Tibial nerve (tissue), 4 donors: ENCODE results near the gene SGK1. TPM values are rescaled to one million over a fixed set of nuclear protein-coding genes. Genes with fewer than 3 reads are reported as not detected.
A peak's percentile ranks its signal among the peaks of the same experiment; 100 is the strongest.
"Not testable (repeated sequence)": the region's sequence is repeated elsewhere in the genome, so short reads cannot be mapped to it uniquely, and the experiment has no call there.

Experiments
- DNase-seq, 2 donors: peaks; one replicate each; pipeline ENCODE4 v3.0.0-alpha.2; 2019; ENCODE audit warnings: low spot score in 2 of 2
- H3K27ac ChIP-seq, 4 donors: fragments of 200-600 bp; sonication (generic) in 3 of 4; one replicate each; pipeline ENCODE4 v1.5.1; 2017 to 2019; ENCODE audit warnings: mild to moderate bottlenecking in 1 of 4
- H3K27me3 ChIP-seq, 2 donors: fragments of 200-600 bp; sonication (generic) in 1 of 2; one replicate each; pipeline versions ENCODE4 v1.5.1 to v1.6.0; 2017 to 2019
- H3K36me3 ChIP-seq, 3 donors: fragments of 200-600 bp; sonication (generic); one replicate each; pipeline ENCODE4 v1.5.1; 2018 to 2019
- H3K4me1 ChIP-seq, 4 donors: fragments of 200-600 bp; sonication (generic) in 3 of 4; one replicate each; pipeline ENCODE4 v1.5.1; 2017 to 2019
- H3K4me3 ChIP-seq, 4 donors: fragments of 200-600 bp; sonication (generic) in 3 of 4; one replicate each; pipeline ENCODE4 v1.5.1; 2017 to 2019; ENCODE audit warnings: mild to moderate bottlenecking in 1 of 4, moderate library complexity in 1 of 4
- H3K9me3 ChIP-seq, 4 donors: fragments of 200-600 bp; sonication (generic) in 3 of 4; one replicate each; pipeline ENCODE4 v1.5.1; 2017 to 2019
- EP300 ChIP-seq, 2 donors: sonication (generic); formaldehyde crosslinking; IDR thresholded peaks; one replicate each; pipeline ENCODE4 v1.6.1; 2017; ENCODE audit warnings: antibody characterized with exemption in 2 of 2, mild to moderate bottlenecking in 1 of 2
- POLR2A ChIP-seq, 2 donors: fragments of 450-650 bp; IDR thresholded peaks; one replicate each; pipeline ENCODE4 v1.6.1; 2017; ENCODE audit warnings: antibody characterized with exemption in 2 of 2, mild to moderate bottlenecking in 2 of 2, moderate library complexity in 2 of 2
- WGBS, 2 donors: methylation state at CpG; one replicate each; pipeline ENCODE4 v1.1.5; 2018; 5-methylcytosine and 5-hydroxymethylcytosine counted together
- total RNA-seq, 4 donors: library from RNA; depleted of rRNA; stranded (reverse); fragments of >200 nt; gene quantifications; one replicate each; pipeline ENCODE4 v1.1.0, GENCODE V29; 2016
- TF ChIP-seq, protein P1 (sequence below), 5 experiments: fragments of 200-600 bp in 3 of 5; fragments of 450-650 bp in 2 of 5; sonication (generic) in 3 of 5; IDR thresholded peaks; one replicate each; pipeline ENCODE4 v1.5.1; 2016 to 2019; ENCODE audit warnings: antibody characterized with exemption in 5 of 5, mild to moderate bottlenecking in 3 of 5, moderate library complexity in 2 of 5

SGK1 gene
- total RNA-seq, 4 donors from 2014 or later: 103 to 127 (median 116) TPM

DNA sequence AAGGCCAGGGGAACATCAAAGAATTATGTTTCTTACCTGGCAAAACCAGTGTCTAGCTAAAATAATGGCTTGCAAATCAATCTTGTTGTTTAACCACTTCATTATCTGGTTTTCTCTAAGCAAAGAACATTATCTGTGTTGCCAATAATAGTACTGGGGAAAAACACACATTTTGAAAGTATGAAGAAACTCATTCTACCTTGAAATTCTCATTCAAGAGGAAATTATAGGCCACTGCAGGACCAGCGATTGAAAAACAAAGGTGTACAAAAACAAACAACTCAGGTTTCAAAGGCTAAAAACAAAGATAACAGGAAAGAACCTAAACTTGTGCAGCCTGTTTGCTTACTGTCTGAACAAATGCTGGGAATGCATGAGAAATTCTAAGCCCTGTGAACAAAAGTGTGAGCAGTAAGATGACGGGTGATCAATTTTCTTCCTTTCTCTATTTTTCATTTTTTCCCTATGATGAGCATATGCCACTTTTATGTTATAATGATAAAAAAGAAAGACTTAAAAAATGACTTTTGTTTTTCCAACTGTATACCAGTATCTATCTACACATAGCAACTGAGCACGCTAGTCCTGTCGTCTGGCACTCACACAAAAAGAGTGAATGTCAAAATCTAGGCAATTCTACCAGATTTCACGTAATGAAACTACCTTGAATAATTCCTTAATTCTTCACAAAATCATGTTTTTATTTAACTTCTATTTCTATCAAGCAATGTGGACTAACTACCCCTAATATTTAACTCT is 117.9 kb downstream of the SGK1 start:
- TF ChIP-seq, protein P1, sequence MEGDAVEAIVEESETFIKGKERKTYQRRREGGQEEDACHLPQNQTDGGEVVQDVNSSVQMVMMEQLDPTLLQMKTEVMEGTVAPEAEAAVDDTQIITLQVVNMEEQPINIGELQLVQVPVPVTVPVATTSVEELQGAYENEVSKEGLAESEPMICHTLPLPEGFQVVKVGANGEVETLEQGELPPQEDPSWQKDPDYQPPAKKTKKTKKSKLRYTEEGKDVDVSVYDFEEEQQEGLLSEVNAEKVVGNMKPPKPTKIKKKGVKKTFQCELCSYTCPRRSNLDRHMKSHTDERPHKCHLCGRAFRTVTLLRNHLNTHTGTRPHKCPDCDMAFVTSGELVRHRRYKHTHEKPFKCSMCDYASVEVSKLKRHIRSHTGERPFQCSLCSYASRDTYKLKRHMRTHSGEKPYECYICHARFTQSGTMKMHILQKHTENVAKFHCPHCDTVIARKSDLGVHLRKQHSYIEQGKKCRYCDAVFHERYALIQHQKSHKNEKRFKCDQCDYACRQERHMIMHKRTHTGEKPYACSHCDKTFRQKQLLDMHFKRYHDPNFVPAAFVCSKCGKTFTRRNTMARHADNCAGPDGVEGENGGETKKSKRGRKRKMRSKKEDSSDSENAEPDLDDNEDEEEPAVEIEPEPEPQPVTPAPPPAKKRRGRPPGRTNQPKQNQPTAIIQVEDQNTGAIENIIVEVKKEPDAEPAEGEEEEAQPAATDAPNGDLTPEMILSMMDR (IDR thresholded peaks at IDR 0.05): no peak
- TF ChIP-seq EP300 (IDR thresholded peaks at IDR 0.05) (no peak), POLR2A (IDR thresholded peaks at IDR 0.05) (no peak)

DNA sequence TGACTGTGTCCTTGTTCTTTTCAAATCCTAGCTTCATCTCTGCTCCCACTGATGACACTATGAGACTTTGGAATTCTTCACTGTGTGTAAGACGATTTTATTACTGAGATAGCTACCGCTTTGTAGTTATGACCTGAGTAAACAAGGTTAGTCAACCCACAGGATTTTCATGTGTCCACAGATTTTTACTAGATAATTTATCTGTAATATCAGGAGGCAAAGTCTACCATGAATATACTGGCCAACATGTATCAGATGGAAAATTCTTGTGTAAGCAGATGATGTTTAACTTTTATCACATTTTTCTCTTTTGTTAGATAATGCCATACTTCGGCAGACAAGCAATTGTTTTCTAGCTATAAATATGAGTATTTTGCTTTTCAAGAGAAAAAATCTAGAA is 119.8 kb downstream of the SGK1 start:
- DNase-seq: no peak
- WGBS, 2 donors: 89 to 95% methylated on average over 3 of the region's 3 CpGs

More for the DNA sequence above, 117.9 kb downstream of the SGK1 start:
- Histone ChIP-seq H3K36me3 (peaks cover 0 to 6% (median 0%) of the 10 kb centered on the region in 3 donors), H3K27ac (no peak overlapping the region), H3K9me3 (peaks cover 0 to 9% (median 3%) of the 10 kb centered on the region in 4 donors), H3K27me3 (no peaks in the 10 kb centered on the region), H3K4me3 (no peak overlapping the region), H3K4me1 (peaks cover 0 to 8% (median 4%) of the 10 kb centered on the region in 4 donors)
- DNase-seq: no peak
- 86 to 88% methylated on average over 5 of the region's 5 CpGs for WGBS, 2 donors

DNA sequence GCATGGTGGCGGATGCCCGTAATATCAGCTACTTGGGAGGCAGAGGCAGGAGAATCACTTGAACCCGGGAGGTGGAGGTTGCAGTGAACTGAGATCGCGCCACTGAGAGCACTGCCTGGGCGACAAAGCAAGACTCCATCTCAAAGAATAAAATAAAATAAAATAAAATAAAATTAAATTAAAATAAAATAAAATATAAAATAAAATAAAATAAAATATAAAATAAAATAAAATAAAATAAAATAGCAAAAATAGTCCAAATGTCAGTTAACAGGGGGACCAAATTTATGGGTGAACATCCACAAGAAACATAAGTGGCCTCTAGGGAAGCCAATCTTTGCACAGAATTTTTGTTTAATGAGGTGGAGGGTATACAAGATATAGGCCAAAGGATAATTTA is 120.2 kb downstream of the SGK1 start:
- peaks cover 0 to 14% (median 5%) of the 10 kb centered on the region in 4 donors for H3K4me1 ChIP-seq
- not testable (repeated sequence) for H3K36me3 ChIP-seq, H3K27me3 ChIP-seq, H3K9me3 ChIP-seq, H3K4me3 ChIP-seq, DNase-seq, H3K27ac ChIP-seq
- 99% methylated on average over 6 of the region's 6 CpGs for WGBS, 2 donors

More for the DNA sequence above, 119.8 kb downstream of the SGK1 start:
- TF ChIP-seq POLR2A (IDR thresholded peaks at IDR 0.05): no peak
- TF ChIP-seq, protein P1 (IDR thresholded peaks at IDR 0.05): no peak
- TF ChIP-seq EP300 (IDR thresholded peaks at IDR 0.05): no peak
- no peak overlapping the region for H3K4me3 ChIP-seq
- H3K27ac ChIP-seq: no peak overlapping the region
- H3K27me3 ChIP-seq: no peaks in the 10 kb centered on the region
- H3K36me3 ChIP-seq: no peaks in the 10 kb centered on the region
- H3K9me3 ChIP-seq: peaks cover 0 to 2% (median 0%) of the 10 kb centered on the region in 4 donors
- H3K4me1 ChIP-seq: peaks cover 0 to 14% (median 5%) of the 10 kb centered on the region in 4 donors

DNA sequence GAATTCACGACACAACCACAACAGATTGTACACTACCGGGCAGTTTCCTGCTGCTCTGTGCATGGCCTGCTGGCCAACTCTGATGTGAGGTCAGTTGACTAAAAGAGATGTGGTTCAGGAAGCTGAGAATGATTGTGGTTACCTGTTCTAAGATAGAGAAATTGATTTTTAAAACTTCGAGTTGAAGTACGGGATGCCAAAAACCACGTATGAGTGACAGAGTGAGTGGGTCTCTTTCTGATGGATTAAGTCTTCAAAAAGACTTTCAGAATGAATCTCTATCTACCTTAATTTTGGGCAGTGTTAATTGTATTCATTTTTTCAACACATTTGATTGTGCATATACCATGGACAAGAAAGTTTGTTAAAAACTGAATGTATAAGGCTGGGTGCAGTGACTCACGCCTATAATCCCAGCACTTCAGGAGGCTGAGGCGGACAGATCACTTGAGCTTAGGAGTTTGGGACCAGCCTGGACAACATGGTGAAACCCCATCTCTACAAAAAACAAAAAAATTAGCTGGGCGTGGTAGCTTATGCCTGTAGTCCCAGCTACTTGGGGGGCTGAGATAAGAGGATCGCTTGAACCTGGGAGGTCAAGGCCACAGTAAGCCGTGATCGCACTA is 121.2 kb downstream of the SGK1 start:
- Histone ChIP-seq H3K4me3 (no peak overlapping the region), H3K4me1 (peaks cover 0 to 14% (median 5%) of the 10 kb centered on the region in 4 donors), H3K36me3 (no peaks in the 10 kb centered on the region), H3K27ac (no peak overlapping the region), H3K9me3 (no peaks in the 10 kb centered on the region), H3K27me3 (no peaks in the 10 kb centered on the region)
- 94 to 95% methylated on average over 11 of the region's 11 CpGs for WGBS, 2 donors
- DNase-seq: no peak
- TF ChIP-seq, protein P1 (IDR thresholded peaks at IDR 0.05): no peak
- no peak for TF ChIP-seq POLR2A (IDR thresholded peaks at IDR 0.05)
- TF ChIP-seq EP300 (IDR thresholded peaks at IDR 0.05): no peak

DNA sequence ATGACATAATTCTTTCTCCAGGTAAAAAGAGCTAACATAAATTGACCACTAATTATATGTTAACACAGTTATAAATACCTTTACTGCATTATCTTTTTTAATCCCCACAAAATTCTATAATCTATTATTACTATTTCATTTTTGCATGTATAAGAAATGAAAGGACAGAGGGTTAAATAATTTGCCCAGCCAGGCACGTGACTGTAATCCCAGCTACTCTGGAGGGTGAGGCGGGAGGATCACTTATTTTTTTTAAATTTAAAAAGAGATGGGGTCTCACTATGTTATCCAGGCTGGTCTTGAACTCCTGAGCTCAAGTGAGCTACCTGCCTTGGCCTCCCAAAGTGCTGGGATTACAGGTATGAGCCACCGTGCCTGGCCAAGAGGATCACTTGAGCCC is 121.9 kb downstream of the SGK1 start:
- Histone ChIP-seq H3K9me3 (no peaks in the 10 kb centered on the region), H3K36me3 (no peaks in the 10 kb centered on the region), H3K4me3 (no peak overlapping the region), H3K27me3 (no peaks in the 10 kb centered on the region), H3K27ac (peak overlapping the region in 1 of 4 donors; percentile 51), H3K4me1 (peaks cover 0 to 14% (median 5%) of the 10 kb centered on the region in 4 donors)
- TF ChIP-seq, protein P1 (IDR thresholded peaks at IDR 0.05): no peak
- no peak for TF ChIP-seq POLR2A (IDR thresholded peaks at IDR 0.05)
- no peak for TF ChIP-seq EP300 (IDR thresholded peaks at IDR 0.05)
- DNase-seq: no peak
- 82 to 83% methylated on average over 3 of the region's 3 CpGs for WGBS, 2 donors
